Activated T-cell treated with anti-CD3 and anti-CD28 coated beads, Interleukin-2, amount 50 U/mL, for 72 hours (primary cell): ENCODE results near the gene STAT6. TPM values are rescaled to one million over a fixed set of nuclear protein-coding genes. Genes with fewer than 3 reads are reported as not detected.

Experiments used
- ATAC-seq, 2 donors: fragments of 150-1000 bp; cut with Tn5 transposase; replicated peaks in 1 of 2; 2 replicates each; pipeline ENCODE4 v1.10.0; 2021; ENCODE audit warnings: moderate library complexity in 2 of 2, mild to moderate bottlenecking in 1 of 2
- DNase-seq, 2 donors: peaks; one replicate each; pipeline ENCODE4 v3.0.0; 2021 to 2022; ENCODE audit warnings: mixed read lengths in 1 of 2
- H3K27ac Mint-ChIP-seq: one replicate; pipeline ENCODE4 v1.8.0; 2022; ENCODE audit warnings: mild to moderate bottlenecking, moderate library complexity, mixed read lengths
- H3K27me3 Mint-ChIP-seq: one replicate; pipeline ENCODE4 v1.8.0; 2022; ENCODE audit warnings: low read depth, mixed read lengths
- H3K36me3 Mint-ChIP-seq, 2 donors: one replicate each; pipeline ENCODE4 v1.8.0; 2022; ENCODE audit warnings: mixed read lengths in 2 of 2, mild to moderate bottlenecking in 1 of 2; ENCODE audit not compliant: insufficient read depth in 2 of 2
- H3K4me1 Mint-ChIP-seq: one replicate; pipeline ENCODE4 v1.8.0; 2022; ENCODE audit warnings: low read depth, mixed read lengths
- H3K4me3 Mint-ChIP-seq, 2 donors: one replicate each; pipeline ENCODE4 v1.8.0; 2022; ENCODE audit warnings: mild to moderate bottlenecking in 2 of 2, mixed read lengths in 2 of 2, moderate library complexity in 2 of 2
- H3K9me3 Mint-ChIP-seq, 2 donors: one replicate each; pipeline ENCODE4 v1.8.0; 2022; ENCODE audit warnings: mixed read lengths in 2 of 2
- total RNA-seq, 2 donors: library from RNA; stranded (reverse); gene quantifications; one replicate each; pipeline ENCODE4 v1.2.3, GENCODE V29; 2022

The STAT6 gene
- total RNA-seq, 2 donors from 2014 or later, result 178 to 191 TPM

GRCh38 chr12:57139796-57140649 lies 28.9 kb upstream of the STAT6 start:
- no peaks in the 10 kb centered on the region for H3K36me3 Mint-ChIP-seq

DNA sequence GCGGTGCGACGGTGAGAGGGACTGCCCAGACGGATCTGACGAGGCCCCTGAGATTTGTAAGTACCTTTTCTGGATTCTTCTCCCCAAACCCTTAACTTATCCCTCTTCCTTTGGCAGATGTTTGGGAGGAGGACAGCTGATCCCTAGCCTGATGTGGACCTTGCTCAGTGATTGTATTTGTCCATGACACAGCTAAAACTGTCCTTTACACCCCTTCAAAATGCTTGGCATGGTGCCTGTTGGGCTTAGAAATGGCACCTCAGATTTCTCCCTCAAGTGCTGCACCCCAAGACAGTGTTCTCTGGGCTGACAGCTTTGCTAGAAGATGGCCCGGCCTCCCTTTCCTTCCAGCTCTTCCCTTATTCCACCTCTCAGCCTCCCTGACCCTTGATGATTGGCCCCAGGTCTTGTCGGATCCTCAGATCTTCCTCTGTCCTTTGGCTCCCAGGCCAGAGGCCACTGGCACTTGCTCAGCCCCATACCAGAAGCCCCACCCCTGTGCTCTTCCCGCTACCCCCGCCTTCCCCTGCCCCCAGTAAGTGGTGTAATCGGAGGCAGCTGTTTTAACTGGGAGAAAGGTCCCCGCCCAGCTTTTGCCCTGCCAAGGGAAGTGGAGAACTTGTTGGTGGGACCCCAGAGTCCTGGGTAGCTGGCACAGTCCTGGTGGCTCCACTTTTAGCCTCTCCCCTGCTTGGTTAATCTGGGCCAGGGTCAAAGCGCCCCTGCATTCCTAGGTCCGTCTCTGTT lies 27.5 kb upstream of the STAT6 start:
- Mint-ChIP-seq H3K4me3 (no peak overlapping the region), H3K27me3 (no peaks in the 10 kb centered on the region), H3K4me1 (peaks cover 6% of the 10 kb centered on the region), H3K36me3 (no peaks in the 10 kb centered on the region), H3K9me3 (no peaks in the 10 kb centered on the region), H3K27ac (no peak overlapping the region)
- ATAC-seq, result no peak
- DNase-seq, result no peak

More at GRCh38 chr12:57139796-57140649, 28.9 kb upstream of the STAT6 start:
- H3K4me1 Mint-ChIP-seq, result peaks cover 6% of the 10 kb centered on the region
- H3K27ac Mint-ChIP-seq, result no peak overlapping the region
- H3K9me3 Mint-ChIP-seq, result no peaks in the 10 kb centered on the region
- no peak overlapping the region for H3K4me3 Mint-ChIP-seq
- H3K27me3 Mint-ChIP-seq, result no peaks in the 10 kb centered on the region
- no peak for ATAC-seq
- DNase-seq, result no peak

- Mint-ChIP-seq H3K27me3 (no peaks in the 10 kb centered on the region), H3K36me3 (no peaks in the 10 kb centered on the region), H3K4me1 (no peaks in the 10 kb centered on the region), H3K9me3 (no peaks in the 10 kb centered on the region), H3K27ac (no peak overlapping the region), H3K4me3 (no peak overlapping the region)
- ATAC-seq (no peak), DNase-seq (no peak)
Observed at GRCh38 chr12:57135527-57136326, 24.6 kb upstream of the STAT6 start.

- no peaks in the 10 kb centered on the region for H3K9me3 Mint-ChIP-seq
- H3K36me3 Mint-ChIP-seq, result no peaks in the 10 kb centered on the region
- no peak for DNase-seq
- ATAC-seq, result no peak
- H3K27ac Mint-ChIP-seq, result no peak overlapping the region
- peaks cover under 1% of the 10 kb centered on the region for H3K4me1 Mint-ChIP-seq
- no peaks in the 10 kb centered on the region for H3K27me3 Mint-ChIP-seq
- no peak overlapping the region for H3K4me3 Mint-ChIP-seq
Observed at GRCh38 chr12:57134949-57135348, 23.8 kb upstream of the STAT6 start.

DNA sequence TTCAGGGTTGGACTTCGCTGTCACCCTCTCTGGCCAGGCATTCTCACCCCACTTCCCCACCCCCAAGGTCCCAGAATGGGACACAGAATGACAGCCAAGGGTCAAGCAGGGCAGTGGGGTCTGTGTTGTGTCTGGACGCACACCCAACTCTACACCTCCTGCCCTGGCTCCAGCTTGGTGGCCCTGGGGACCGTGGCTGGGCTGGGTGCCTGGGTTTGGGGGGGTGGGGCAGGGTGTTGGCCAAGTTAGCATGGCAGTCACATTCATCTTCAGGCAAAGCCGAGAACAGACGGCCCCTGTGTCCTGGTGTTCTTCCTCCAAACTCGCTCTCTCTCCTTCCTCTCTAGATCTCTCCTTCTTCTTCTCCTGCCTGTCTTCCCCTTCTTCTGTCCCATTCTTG lies 22.8 kb upstream of the STAT6 start:
- H3K36me3 Mint-ChIP-seq, result no peaks in the 10 kb centered on the region
- DNase-seq (no peak), ATAC-seq (no peak)
- no peaks in the 10 kb centered on the region for H3K9me3 Mint-ChIP-seq
- H3K27ac Mint-ChIP-seq, result no peak overlapping the region
- no peaks in the 10 kb centered on the region for H3K27me3 Mint-ChIP-seq
- peaks cover 5% of the 10 kb centered on the region for H3K4me1 Mint-ChIP-seq
- no peak overlapping the region for H3K4me3 Mint-ChIP-seq

DNA sequence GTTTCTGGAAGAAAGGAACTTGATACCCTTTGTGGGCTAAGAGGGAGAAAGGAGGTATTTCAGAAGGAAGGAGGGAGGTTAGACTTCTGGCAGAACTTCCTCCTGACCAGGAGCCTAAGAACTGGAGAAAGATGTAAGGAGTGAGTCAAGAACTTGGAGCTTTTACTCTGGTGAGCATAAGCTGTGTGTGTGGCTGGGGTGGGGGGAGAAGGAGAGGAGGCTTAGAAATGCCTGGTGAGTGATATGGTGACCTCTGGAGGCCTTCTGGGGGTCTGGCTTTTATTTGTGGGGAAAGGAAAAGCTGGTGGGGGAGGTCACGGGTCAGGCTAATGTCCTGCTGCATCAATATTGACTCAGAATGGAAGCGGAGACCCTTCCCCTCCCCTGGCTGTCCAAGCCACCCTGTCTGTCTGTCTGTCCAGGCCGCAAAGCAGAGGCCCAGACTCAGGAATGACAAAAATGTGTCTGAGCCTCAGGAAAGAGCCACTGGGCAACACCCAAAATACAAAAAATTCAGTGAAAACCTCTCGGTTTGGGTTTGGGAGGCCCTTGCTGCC lies 21.9 kb upstream of the STAT6 start:
- peaks cover 5% of the 10 kb centered on the region for H3K4me1 Mint-ChIP-seq
- H3K4me3 Mint-ChIP-seq, result no peak overlapping the region
- DNase-seq (no peak), ATAC-seq (no peak)
- no peak overlapping the region for H3K27ac Mint-ChIP-seq
- H3K27me3 Mint-ChIP-seq, result no peaks in the 10 kb centered on the region
- no peaks in the 10 kb centered on the region for H3K36me3 Mint-ChIP-seq
- H3K9me3 Mint-ChIP-seq, result no peaks in the 10 kb centered on the region

- ATAC-seq (no peak), DNase-seq (no peak)
- Mint-ChIP-seq H3K4me1 (peaks cover 8% of the 10 kb centered on the region), H3K9me3 (no peaks in the 10 kb centered on the region), H3K4me3 (no peak overlapping the region), H3K27ac (no peak overlapping the region), H3K36me3 (no peaks in the 10 kb centered on the region), H3K27me3 (peaks cover 2% of the 10 kb centered on the region)
Observed at GRCh38 chr12:57131896-57132744, 21.0 kb upstream of the STAT6 start.

- no peaks in the 10 kb centered on the region for H3K9me3 Mint-ChIP-seq
- H3K27ac Mint-ChIP-seq, result no peak overlapping the region
- no peak overlapping the region for H3K4me3 Mint-ChIP-seq
- no peak for ATAC-seq
- H3K27me3 Mint-ChIP-seq, result peaks cover 9% of the 10 kb centered on the region
- H3K36me3 Mint-ChIP-seq, result no peaks in the 10 kb centered on the region
- H3K4me1 Mint-ChIP-seq, result peaks cover 11% of the 10 kb centered on the region
- no peak for DNase-seq
Observed at GRCh38 chr12:57130941-57131340, 19.8 kb upstream of the STAT6 start.

DNA sequence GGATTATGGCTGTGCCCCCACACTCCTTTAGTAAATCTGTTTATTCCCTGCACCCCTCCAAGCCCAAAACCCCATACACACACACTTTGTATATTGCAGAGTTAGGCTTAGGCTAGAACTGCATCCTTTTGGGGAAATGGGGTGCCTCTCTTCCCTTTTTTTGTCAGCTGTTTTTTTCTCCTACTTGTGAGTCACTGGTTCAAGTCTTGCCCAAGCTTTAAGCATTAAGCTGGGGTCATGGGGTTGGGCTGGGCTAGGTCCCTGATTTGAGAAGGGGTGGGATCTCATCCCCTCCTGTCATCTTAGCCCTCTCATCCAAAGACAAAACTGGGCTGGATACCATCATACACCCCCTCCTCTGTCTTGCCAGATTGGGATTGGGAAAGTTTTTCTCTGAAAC lies 18.7 kb upstream of the STAT6 start:
- H3K36me3 Mint-ChIP-seq, result no peaks in the 10 kb centered on the region
- DNase-seq (no peak), ATAC-seq (no peak)
- H3K4me1 Mint-ChIP-seq, result peaks cover 11% of the 10 kb centered on the region
- peak overlapping the region; percentile 51 to 63 for H3K4me3 Mint-ChIP-seq
- H3K27ac Mint-ChIP-seq, result no peak overlapping the region
- peaks cover 9% of the 10 kb centered on the region for H3K27me3 Mint-ChIP-seq
- no peaks in the 10 kb centered on the region for H3K9me3 Mint-ChIP-seq

DNA sequence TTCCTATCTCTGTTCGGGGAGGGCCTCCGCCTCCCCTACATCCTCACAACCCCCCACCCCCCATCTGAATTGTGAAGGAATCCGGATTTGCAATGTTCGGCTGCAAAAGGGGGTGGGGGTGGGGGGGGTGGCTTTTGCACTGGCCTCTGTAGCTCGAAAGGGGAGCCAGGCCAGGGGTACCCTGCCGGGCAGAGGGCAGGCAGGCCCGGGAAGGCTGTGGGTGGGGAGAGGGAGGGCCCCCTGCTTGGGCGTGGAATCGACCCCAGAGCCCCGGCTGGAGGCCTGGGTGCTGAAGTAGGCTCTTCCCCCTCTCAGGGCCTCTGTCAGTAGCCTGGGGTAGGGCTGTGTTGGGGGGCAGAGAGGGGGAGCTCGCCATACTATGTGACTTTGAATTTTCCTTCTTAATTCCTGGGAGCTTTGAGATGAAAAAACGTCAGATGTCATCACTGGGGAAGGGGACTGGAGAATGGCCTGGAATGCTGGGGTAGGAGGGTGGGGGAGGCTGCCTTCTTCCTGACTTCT lies 18.2 kb upstream of the STAT6 start:
- DNase-seq, result no peak

DNA sequence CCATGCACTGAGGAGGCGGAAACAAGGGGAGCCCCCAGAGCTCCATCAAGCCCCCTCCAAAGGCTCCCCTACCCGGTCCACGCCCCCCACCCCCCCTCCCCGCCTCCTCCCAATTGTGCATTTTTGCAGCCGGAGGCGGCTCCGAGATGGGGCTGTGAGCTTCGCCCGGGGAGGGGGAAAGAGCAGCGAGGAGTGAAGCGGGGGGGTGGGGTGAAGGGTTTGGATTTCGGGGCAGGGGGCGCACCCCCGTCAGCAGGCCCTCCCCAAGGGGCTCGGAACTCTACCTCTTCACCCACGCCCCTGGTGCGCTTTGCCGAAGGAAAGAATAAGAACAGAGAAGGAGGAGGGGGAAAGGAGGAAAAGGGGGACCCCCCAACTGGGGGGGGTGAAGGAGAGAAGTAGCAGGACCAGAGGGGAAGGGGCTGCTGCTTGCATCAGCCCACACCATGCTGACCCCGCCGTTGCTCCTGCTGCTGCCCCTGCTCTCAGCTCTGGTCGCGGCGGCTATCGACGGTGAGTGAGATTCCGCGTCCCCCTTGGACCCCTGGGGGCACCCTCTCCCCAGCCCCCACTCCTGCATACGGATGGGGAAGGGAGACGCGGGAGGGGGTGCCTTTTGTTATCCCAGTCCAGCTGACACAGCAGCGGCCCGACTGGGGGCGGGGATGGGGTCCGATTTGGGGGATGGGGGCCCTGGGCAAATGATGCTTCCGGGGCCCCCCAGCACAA lies 17.5 kb upstream of the STAT6 start:
- H3K27me3 Mint-ChIP-seq, result peaks cover 9% of the 10 kb centered on the region
- DNase-seq, result no peak
- H3K4me1 Mint-ChIP-seq, result peaks cover 20% of the 10 kb centered on the region
- H3K4me3 Mint-ChIP-seq, result peak overlapping the region; percentile 16 to 93
- no peak overlapping the region for H3K27ac Mint-ChIP-seq
- peaks cover 4 to 6% of the 10 kb centered on the region in 2 donors for H3K36me3 Mint-ChIP-seq
- ATAC-seq, result no peak
- H3K9me3 Mint-ChIP-seq, result peaks cover 4 to 7% of the 10 kb centered on the region in 2 donors

More for the DNA sequence above, 18.2 kb upstream of the STAT6 start:
- H3K4me3 Mint-ChIP-seq, result peak overlapping the region; percentile 51 to 93
- H3K9me3 Mint-ChIP-seq, result no peaks in the 10 kb centered on the region
- H3K4me1 Mint-ChIP-seq, result peaks cover 13% of the 10 kb centered on the region
- H3K36me3 Mint-ChIP-seq, result no peaks in the 10 kb centered on the region
- ATAC-seq, result no peak
- H3K27ac Mint-ChIP-seq, result no peak overlapping the region
- peaks cover 9% of the 10 kb centered on the region for H3K27me3 Mint-ChIP-seq
